Neural cell (in vitro differentiated cells): ENCODE measurements around the gene AEBP2.

Experiments used
- CTCF ChIP-seq: fragments of 450-650 bp; IDR thresholded peaks from 2 replicates; pipeline ENCODE4 v1.5.1; 2014; ENCODE audit warnings: antibody characterized with exemption, mild to moderate bottlenecking, moderate library complexity; ENCODE audit not compliant: poor library complexity, severe bottlenecking
- TAF1 ChIP-seq: IDR thresholded peaks from 2 replicates; pipeline ENCODE4 v1.6.1; 2012; ENCODE audit warnings: low read depth

- no peak for TF ChIP-seq CTCF
- no peak for TF ChIP-seq TAF1
These were observed 19.4 kb downstream of the AEBP2 start for GRCh38 chr12:19458733-19459132.
